LNCAP (cell line): ENCODE data around the gene ZCCHC3.

Source experiments
- TF ChIP-seq, protein P1 (sequence below): fragments of 450-650 bp; IDR thresholded peaks from 2 replicates; pipeline ENCODE4 v1.5.1; 2017; ENCODE audit warnings: mild to moderate bottlenecking

The ZCCHC3 gene

GRCh38 chr20:300345-300990 is 3.1 kb downstream of the ZCCHC3 start:
- TF ChIP-seq, protein P1, sequence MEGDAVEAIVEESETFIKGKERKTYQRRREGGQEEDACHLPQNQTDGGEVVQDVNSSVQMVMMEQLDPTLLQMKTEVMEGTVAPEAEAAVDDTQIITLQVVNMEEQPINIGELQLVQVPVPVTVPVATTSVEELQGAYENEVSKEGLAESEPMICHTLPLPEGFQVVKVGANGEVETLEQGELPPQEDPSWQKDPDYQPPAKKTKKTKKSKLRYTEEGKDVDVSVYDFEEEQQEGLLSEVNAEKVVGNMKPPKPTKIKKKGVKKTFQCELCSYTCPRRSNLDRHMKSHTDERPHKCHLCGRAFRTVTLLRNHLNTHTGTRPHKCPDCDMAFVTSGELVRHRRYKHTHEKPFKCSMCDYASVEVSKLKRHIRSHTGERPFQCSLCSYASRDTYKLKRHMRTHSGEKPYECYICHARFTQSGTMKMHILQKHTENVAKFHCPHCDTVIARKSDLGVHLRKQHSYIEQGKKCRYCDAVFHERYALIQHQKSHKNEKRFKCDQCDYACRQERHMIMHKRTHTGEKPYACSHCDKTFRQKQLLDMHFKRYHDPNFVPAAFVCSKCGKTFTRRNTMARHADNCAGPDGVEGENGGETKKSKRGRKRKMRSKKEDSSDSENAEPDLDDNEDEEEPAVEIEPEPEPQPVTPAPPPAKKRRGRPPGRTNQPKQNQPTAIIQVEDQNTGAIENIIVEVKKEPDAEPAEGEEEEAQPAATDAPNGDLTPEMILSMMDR: no peak

GRCh38 chr20:301886-302848 is 4.8 kb downstream of the ZCCHC3 start:
- TF ChIP-seq, protein P1: no peak

DNA sequence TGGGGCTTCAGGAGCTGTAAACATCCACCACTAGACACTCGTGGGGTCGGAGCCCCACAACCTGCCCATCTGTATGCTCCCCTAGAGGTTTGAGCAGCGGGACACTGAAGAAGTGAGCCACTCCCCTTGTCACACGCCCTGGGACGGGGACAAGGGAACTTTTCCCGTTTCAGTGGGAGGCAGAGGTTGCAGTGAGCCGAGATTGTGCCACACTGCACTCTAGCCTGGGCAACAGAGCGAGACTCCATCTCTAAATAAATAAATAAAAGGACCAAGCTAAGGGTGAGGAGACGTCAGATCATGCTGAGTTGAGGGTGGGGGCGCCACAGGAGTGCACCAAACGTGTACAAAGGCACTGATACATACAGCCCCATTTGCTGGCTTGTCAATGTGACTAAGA is 8.4 kb downstream of the ZCCHC3 start:
- TF ChIP-seq, protein P1: no peak

- TF ChIP-seq, protein P1: no peak
These were observed 11.2 kb downstream of the ZCCHC3 start for GRCh38 chr20:308427-309038.

DNA sequence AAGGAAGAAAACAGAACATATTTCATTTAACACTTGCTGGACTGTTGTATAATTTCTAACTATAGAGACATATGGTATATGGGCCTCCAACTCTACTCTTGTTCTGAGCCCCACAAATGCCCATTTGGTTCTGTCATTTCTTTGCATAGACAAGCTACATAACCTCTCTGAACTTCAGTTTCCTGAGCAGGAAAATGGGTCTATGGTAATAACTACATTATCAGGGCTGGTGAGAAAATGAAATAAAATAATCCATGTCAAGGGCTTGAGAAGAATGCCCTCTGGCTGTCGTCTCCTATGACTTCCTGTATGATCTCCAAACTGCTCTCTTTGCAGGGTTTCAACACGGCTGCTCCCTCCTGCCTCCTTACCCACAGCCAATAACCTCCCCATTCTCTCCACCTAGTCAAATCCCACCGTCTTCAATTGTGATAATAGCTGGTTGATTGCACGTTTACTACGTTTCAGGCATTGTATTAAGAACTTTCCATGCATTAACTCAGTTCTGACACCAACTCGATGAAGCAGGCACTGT is 12.0 kb downstream of the ZCCHC3 start:
- TF ChIP-seq, protein P1: no peak

- TF ChIP-seq, protein P1: no peak
These were observed 12.7 kb downstream of the ZCCHC3 start for GRCh38 chr20:309841-310644.

DNA sequence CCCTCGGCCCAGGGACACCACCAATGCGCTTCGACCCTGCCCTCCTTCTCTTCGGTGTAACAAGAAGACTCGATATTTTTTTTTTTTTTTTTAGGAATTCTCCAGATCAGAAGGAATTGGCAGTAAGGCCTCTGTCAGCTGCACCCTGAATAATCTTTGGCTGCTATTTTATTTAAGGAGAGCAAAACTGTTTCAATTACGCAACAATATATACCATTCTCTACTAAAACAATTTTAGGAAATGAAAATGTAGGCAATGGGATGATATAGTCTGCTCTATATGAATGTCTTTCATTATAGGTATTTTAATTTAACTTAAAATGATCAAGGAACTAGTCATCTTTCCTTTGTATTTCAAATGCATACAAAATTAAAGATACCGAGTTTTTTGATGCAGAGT is 13.3 kb downstream of the ZCCHC3 start:
- TF ChIP-seq, protein P1: no peak
